ENCODE measurements around the gene AIM2.

GRCh38 chr1:159113596-159114433, 37.2 kb upstream of the AIM2 start:
- TF ChIP-seq REST (IDR thresholded peaks at IDR 0.05; ENCODE audit: insufficient read depth in 1 of 2, low read depth in 2 of 2, low read length in 1 of 2) (no peak), CTCF (IDR thresholded peaks at IDR 0.05) (no peak), POLR2AphosphoS5 (IDR thresholded peaks at IDR 0.05; ENCODE audit: low read depth, low read length) (no peak), SIN3A (IDR thresholded peaks at IDR 0.05; ENCODE audit: borderline replicate concordance, insufficient read depth, low read depth, low read length) (no peak)
